NCI-H2029 (cell line): ENCODE measurements around the gene GPNMB.

Experiments used
- DNase-seq: peaks from one replicate; lab custom pipeline; 2025; lab: John Stamatoyannopoulos, UW

The GPNMB gene

DNA sequence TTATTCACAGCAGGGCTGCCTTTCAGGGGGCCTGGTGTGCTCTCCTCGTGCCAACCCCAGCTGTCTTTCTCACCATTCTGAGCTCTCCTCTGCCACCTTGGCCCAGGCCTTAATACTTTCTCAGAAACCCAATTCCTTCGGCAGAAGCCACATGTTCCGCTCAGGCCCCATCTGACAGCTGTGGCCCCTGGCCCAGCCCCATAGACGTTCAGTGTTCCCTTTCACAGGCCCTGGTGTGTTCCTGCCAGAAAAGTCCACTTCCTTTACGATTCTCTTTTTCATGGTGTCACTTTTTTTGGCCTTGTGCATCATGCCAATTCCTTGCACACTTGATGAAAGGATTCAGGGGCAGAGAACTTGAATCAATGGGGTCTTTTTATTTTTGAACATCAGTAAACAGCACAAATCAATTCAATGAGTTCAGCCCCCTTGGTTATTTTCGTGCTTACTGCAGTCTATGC is 15.9 kb upstream of the GPNMB start:
- DNase-seq: no peak

- DNase-seq: no peak
Measured at GRCh38 chr7:23232966-23233365, 13.6 kb upstream of the GPNMB start.

- no peak for DNase-seq
Measured at GRCh38 chr7:23234569-23235296, 11.8 kb upstream of the GPNMB start.

GRCh38 chr7:23235813-23236221 is 10.8 kb upstream of the GPNMB start:
- DNase-seq: no peak

GRCh38 chr7:23237000-23237399 is 9.6 kb upstream of the GPNMB start:
- DNase-seq: no peak

- DNase-seq: no peak
Measured at GRCh38 chr7:23238983-23239652, 7.5 kb upstream of the GPNMB start.

DNA sequence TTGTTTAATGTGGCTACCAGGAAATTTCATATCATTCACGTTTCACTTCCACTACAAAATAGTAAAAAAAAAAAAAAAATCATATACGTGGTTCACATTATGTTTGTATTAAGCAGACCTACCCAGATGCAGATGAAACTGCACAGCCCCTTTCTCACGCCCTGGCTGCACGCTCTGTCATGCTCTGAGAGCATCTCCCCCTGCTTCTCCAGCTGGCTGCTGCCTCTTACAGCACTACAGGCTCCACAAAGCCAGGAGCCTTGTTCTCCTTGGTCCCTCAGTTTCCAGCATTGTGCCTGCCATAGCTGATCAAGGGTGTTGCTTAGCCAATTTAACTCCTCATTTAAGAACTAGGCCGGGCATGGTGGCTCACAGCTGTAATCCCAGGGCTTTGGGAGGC is 6.9 kb upstream of the GPNMB start:
- DNase-seq: no peak

DNA sequence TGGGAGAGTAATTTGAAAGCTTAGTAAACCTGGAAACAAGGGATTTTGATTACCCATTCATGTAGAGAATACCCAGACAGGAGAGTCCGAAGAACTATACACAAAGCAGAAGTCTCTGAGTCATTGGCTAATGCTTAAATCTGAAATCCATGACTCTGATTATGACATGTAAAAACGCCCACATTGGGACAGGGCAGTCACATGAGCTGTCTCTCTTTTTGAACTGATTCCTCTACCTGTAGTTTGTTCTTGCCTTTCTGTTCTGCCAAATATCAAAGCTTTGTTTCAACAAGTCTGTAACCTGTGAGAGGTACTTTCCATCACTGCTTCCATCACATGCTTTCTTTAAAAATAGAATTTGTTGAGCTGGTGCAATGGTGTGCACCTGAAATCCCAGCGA is 4.3 kb upstream of the GPNMB start:
- DNase-seq: no peak

DNA sequence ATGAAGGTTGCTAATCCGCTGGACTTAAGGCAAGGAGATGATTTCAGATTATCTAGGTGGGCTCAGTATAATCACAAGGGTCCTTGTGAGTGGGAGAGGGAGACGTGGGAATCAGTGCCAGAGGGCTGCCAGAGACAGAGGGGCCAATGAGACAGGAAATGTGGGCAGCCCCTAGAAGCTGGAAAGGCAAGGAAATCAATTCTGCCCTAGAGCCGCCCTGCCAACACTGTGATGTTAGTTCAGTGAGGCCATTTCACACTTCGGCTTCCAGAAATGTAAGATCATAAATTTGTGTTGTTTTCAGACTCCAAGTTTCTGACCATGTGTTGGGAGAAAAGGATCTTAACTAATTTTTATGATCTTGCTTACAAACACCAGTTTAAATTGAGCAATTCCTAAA is 3.6 kb upstream of the GPNMB start:
- DNase-seq: no peak

- DNase-seq: no peak
Measured at GRCh38 chr7:23247046-23247602, 549 bp downstream of the GPNMB start.

DNA sequence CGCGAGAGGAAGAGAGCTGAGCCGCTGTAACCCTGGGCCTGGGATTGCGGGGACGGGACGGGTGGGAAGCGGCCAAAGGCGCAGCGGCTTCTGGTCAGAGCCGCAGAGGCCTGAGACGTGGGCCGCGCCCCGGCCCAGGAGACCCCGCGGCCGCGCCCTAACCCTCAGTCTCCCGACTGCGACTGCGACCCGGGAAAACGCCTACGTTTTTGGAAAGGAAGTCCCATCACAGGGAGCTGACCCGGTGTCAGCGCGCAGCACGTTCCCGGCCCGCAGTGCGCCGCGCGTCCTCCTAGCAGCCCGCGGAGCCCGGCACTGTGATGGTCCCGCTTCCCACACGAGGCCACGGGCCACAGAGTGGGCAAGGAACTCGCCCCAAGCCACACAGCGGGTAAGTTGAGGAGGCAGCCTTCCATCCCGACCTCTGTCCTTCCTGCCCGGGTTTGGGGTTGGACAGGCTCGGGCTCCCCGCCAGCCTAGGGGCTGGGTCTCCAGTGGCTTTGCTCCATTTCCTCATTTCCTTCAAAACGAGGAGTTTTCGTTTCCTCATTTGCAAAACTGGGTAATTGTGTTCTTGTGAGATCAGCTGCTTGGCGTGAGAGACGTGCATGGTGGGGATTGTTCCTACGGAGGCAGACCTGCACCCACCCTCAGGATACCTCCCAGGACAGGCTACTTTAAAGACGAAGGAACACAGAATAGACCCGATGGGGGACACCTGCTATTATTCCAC is 1.2 kb downstream of the GPNMB start:
- DNase-seq: no peak

GRCh38 chr7:23249486-23249885 is 2.9 kb downstream of the GPNMB start:
- no peak for DNase-seq

DNA sequence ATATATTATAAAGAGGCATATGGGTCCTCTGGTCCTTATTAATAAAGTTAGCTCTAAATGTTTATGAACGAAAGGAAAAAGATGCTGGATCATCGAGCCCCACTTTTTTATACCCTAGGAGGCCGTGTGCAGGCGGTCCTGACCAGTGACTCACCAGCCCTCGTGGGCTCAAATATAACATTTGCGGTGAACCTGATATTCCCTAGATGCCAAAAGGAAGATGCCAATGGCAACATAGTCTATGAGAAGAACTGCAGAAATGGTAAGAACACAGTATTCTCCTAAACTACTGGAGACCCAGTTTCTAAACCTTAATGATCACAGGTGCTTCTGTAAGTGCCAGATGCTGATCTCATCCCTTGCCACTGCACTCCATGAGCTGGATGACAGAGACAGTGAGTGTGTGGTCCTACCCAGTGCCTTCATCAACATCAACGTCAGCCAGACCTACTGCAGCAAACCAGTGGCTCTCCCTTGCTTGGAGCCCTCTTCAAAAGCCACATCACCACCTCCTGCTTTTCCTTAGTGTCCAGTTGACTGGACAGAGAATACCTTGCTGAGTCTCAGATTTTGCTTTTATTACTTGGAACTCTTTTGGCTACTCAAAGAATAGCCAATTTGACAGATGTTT is 7.6 kb downstream of the GPNMB start:
- DNase-seq: no peak

DNA sequence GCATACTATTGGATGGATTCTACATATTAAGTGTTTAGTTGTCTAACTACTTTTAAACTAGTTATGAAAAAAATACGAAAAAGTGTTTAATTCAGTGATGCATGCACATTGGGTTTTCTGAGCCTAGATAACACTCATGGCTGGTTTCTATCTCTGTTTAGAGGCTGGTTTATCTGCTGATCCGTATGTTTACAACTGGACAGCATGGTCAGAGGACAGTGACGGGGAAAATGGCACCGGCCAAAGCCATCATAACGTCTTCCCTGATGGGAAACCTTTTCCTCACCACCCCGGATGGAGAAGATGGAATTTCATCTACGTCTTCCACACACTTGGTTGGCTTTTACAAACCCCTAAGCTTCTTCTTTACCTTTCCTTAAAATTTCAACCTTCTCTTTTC is 10.2 kb downstream of the GPNMB start:
- no peak for DNase-seq

GRCh38 chr7:23260371-23260770 is 13.8 kb downstream of the GPNMB start:
- DNase-seq: no peak

- no peak for DNase-seq
Measured at GRCh38 chr7:23261843-23262452, 15.4 kb downstream of the GPNMB start.

GRCh38 chr7:23264916-23265458 is 18.4 kb downstream of the GPNMB start:
- no peak for DNase-seq

GRCh38 chr7:23266918-23267317 is 20.3 kb downstream of the GPNMB start:
- DNase-seq: no peak

DNA sequence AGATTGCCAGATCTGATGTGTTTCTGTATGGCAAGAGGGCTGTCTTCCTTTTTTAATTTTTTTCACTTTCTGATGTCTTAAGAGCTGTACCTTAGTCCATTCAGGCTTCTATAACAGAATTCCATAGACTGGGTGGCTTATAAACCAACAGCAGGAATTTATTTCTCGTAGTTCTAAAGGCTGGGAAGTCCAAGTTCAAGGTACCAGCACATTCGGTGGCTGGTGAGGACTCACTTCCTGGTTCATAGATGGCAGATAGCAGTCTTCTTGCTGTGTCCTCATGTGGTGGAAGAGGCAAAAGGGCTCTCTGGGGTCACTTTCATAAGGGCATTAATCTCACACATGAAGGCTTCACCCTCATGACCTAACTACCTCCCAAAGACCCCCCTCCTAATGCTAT is 20.8 kb downstream of the GPNMB start:
- DNase-seq: no peak

GRCh38 chr7:23268167-23268566 is 21.6 kb downstream of the GPNMB start:
- no peak for DNase-seq

DNA sequence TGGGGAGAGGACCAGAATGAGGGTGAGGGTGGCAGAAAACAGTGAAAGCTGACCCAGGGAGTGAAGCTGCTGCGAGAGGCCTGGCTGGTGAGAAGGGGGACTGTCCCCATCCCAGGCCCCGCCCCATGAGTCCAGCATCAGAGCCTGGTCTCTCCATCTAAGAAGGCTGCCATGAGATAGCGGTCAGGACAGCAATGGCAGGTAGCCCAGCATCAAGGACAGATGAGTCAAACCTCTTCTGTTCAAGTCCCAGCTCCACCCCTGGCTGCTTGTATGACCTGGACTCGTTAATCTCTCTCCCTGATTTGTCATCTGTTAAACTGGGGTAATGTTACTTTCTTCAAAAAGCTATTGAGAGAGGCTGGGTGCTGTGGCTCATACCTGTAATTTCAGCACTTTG is 22.2 kb downstream of the GPNMB start:
- no peak for DNase-seq

- DNase-seq: no peak
Measured at GRCh38 chr7:23272275-23272674, 25.7 kb downstream of the GPNMB start.
